ENCODE results near the gene RNF125.

- TF ChIP-seq, protein P1, sequence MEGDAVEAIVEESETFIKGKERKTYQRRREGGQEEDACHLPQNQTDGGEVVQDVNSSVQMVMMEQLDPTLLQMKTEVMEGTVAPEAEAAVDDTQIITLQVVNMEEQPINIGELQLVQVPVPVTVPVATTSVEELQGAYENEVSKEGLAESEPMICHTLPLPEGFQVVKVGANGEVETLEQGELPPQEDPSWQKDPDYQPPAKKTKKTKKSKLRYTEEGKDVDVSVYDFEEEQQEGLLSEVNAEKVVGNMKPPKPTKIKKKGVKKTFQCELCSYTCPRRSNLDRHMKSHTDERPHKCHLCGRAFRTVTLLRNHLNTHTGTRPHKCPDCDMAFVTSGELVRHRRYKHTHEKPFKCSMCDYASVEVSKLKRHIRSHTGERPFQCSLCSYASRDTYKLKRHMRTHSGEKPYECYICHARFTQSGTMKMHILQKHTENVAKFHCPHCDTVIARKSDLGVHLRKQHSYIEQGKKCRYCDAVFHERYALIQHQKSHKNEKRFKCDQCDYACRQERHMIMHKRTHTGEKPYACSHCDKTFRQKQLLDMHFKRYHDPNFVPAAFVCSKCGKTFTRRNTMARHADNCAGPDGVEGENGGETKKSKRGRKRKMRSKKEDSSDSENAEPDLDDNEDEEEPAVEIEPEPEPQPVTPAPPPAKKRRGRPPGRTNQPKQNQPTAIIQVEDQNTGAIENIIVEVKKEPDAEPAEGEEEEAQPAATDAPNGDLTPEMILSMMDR (IDR thresholded peaks at IDR 0.05) = no peak
- no peak for TF ChIP-seq POLR2A (IDR thresholded peaks at IDR 0.05)
- TF ChIP-seq POLR2AphosphoS5 (IDR thresholded peaks at IDR 0.05; ENCODE audit: insufficient read depth in 1 of 2, low read depth in 1 of 2) = no peak
These were observed 22.3 kb downstream of the RNF125 start for GRCh38 chr18:32040936-32041335.
